ENCODE measurements around the gene SPATC1L. TPM values are rescaled to one million over a fixed set of nuclear protein-coding genes. Genes with fewer than 3 reads are reported as not detected.

SPATC1L gene
- total and polyA plus RNA-seq, 2 donors (not counting 3 experiments of a cell fraction or from before 2014, with no cell fraction given), result 11.5 to 15.3 TPM

- POLR2A ChIA-PET, result interaction anchor here (0.6 kb wide), 1 partner anchor 14 kb away, joined by 10 read pairs; no protein-coding TSS in a partner anchor
- BruUV-seq (replicated peaks), result no TSS peak
- FAIRE-seq (no peak), DNase-seq (ENCODE audit: low read depth, low spot score) (no peak)
- H3K27me3 ChIP-seq (ENCODE audit: control insufficient read depth in 2 of 2, insufficient read depth in 2 of 2, low read length in 2 of 2), result no peaks in the 10 kb centered on the region
- no peaks in the 10 kb centered on the region for H3K79me2 ChIP-seq (ENCODE audit: control insufficient read depth, insufficient read depth, low read length)
- H3K9me3 ChIP-seq (replicated peaks; ENCODE audit: control insufficient read depth, insufficient read depth, low read length), result no peaks in the 10 kb centered on the region
- dilution Hi-C loops (cut with MboI; ENCODE audit: extremely low pct_ligation_motif_present, low sequenced_read_pairs), result no loop called here
- peaks cover 15 to 38% of the 10 kb centered on the region in 2 experiments for H3K36me3 ChIP-seq (ENCODE audit: control insufficient read depth in 2 of 2, extremely low read depth in 1 of 2, insufficient read depth in 2 of 2, low read length in 2 of 2)
- H3K27ac ChIP-seq (ENCODE audit: insufficient read depth, low read depth, low read length), result no peak overlapping the region
- CTCF ChIA-PET, result interaction anchor here (1.7 to 1.9 kb wide), 2 partner anchors 13 to 68 kb away, joined by 6 to 9 read pairs; no protein-coding TSS in a partner anchor
- no peak overlapping the region for H2AFZ ChIP-seq (ENCODE audit: low read depth, low read length)
- H3K4me1 ChIP-seq (ENCODE audit: control insufficient read depth, extremely low read depth, insufficient read depth, low read length), result no peaks in the 10 kb centered on the region
- H3K9me1 ChIP-seq (replicated peaks; ENCODE audit: control insufficient read depth, extremely low read depth, insufficient read depth, low read length), result no peaks in the 10 kb centered on the region
- intact Hi-C loops (cut with micrococcal nuclease), result no loop called here
- no peak for TF ChIP-seq FOS (IDR thresholded peaks at IDR 0.05; ENCODE audit: borderline replicate concordance, insufficient read depth, low read length)
- H3K4me3 ChIP-seq (replicated peaks in 1 of 3; ENCODE audit: insufficient read depth in 1 of 3, low read depth in 1 of 3, low read length in 3 of 3), result no peak overlapping the region
- no peaks in the 10 kb centered on the region for H4K20me1 ChIP-seq (replicated peaks; ENCODE audit: control insufficient read depth, extremely low read depth, insufficient read depth, low read length)
- H3K4me2 ChIP-seq (ENCODE audit: insufficient read depth, low read length), result no peak overlapping the region
- no peak overlapping the region for H3K9ac ChIP-seq (replicated peaks; ENCODE audit: extremely low read depth, insufficient read depth, low read length)
Measured at GRCh38 chr21:46211786-46212720, 27.8 kb upstream of the SPATC1L start.

DNA sequence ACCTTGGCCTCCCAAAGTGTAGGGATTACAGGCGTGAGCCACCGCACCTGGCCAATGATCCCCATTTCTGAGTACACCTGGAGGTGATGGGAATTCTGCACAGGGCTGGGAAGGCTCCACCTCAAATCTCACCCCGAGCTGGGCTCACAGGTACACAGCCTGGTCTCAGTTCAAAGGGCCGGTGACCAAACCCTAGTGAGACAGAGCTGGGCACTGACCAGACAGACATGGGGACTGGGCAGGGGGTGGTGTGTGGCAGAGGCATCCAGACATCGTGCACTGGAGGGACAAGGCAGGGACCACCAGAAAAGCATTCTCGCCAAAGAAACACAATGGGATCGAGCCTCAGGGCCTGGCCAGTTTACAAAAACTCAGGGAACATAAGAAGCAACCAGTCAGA, 27.1 kb upstream of the SPATC1L start:
- ChIA-PET CTCF (interaction anchor here (1.7 to 1.9 kb wide), 2 partner anchors 13 to 68 kb away, joined by 6 to 9 read pairs; no protein-coding TSS in a partner anchor), POLR2A (interaction anchor here (0.6 kb wide), 1 partner anchor 13 kb away, joined by 10 read pairs; no protein-coding TSS in a partner anchor)
- FAIRE-seq (no peak), DNase-seq (ENCODE audit: low read depth, low spot score) (no peak)
- no peak overlapping the region for H3K9ac ChIP-seq (replicated peaks; ENCODE audit: extremely low read depth, insufficient read depth, low read length)
- H2AFZ ChIP-seq (ENCODE audit: low read depth, low read length), result no peak overlapping the region
- intact Hi-C loops (cut with micrococcal nuclease) (no loop called here), dilution Hi-C loops (cut with MboI; ENCODE audit: extremely low pct_ligation_motif_present, low sequenced_read_pairs) (no loop called here)
- H3K4me1 ChIP-seq (ENCODE audit: control insufficient read depth, extremely low read depth, insufficient read depth, low read length), result no peaks in the 10 kb centered on the region
- H3K79me2 ChIP-seq (ENCODE audit: control insufficient read depth, insufficient read depth, low read length), result no peaks in the 10 kb centered on the region
- no peak for TF ChIP-seq POLR2A (IDR thresholded peaks at IDR 0.05; ENCODE audit: low read depth, low read length)
- no peak for TF ChIP-seq CTCF (IDR thresholded peaks at IDR 0.05; ENCODE audit: extremely low read depth in 1 of 2, insufficient read depth in 1 of 2, low read depth in 1 of 2, low read length in 2 of 2)
- TF ChIP-seq MYC (IDR thresholded peaks at IDR 0.05; ENCODE audit: low read depth, low read length), result no peak
- TF ChIP-seq FOS (IDR thresholded peaks at IDR 0.05; ENCODE audit: borderline replicate concordance, insufficient read depth, low read length), result no peak
- TF ChIP-seq, protein P1, sequence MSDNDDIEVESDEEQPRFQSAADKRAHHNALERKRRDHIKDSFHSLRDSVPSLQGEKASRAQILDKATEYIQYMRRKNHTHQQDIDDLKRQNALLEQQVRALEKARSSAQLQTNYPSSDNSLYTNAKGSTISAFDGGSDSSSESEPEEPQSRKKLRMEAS (IDR thresholded peaks at IDR 0.05; ENCODE audit: insufficient read depth, insufficient read length), result no peak
- no peak for TF ChIP-seq GATA2 (IDR thresholded peaks at IDR 0.05; ENCODE audit: insufficient read depth, insufficient read length, low read depth, low read length)
- no peak for TF ChIP-seq POLR2AphosphoS5 (IDR thresholded peaks at IDR 0.05; ENCODE audit: insufficient read depth, low read depth, low read length)
- no peak overlapping the region for H3K4me3 ChIP-seq (replicated peaks in 1 of 3; ENCODE audit: insufficient read depth in 1 of 3, low read depth in 1 of 3, low read length in 3 of 3)
- no peak overlapping the region for H3K4me2 ChIP-seq (ENCODE audit: insufficient read depth, low read length)
- no peaks in the 10 kb centered on the region for H3K27me3 ChIP-seq (ENCODE audit: control insufficient read depth in 2 of 2, insufficient read depth in 2 of 2, low read length in 2 of 2)
- H3K36me3 ChIP-seq (ENCODE audit: control insufficient read depth in 2 of 2, extremely low read depth in 1 of 2, insufficient read depth in 2 of 2, low read length in 2 of 2), result peaks cover 18 to 42% of the 10 kb centered on the region in 2 experiments
- H3K27ac ChIP-seq (ENCODE audit: insufficient read depth, low read depth, low read length), result no peak overlapping the region
- H4K20me1 ChIP-seq (replicated peaks; ENCODE audit: control insufficient read depth, extremely low read depth, insufficient read depth, low read length), result no peaks in the 10 kb centered on the region
- no peaks in the 10 kb centered on the region for H3K9me3 ChIP-seq (replicated peaks; ENCODE audit: control insufficient read depth, insufficient read depth, low read length)
- BruUV-seq (replicated peaks), result no TSS peak
- H3K9me1 ChIP-seq (replicated peaks; ENCODE audit: control insufficient read depth, extremely low read depth, insufficient read depth, low read length), result no peaks in the 10 kb centered on the region
